Measurements from ENCODE around the gene SECISBP2L. TPM values are rescaled to one million over a fixed set of nuclear protein-coding genes. Genes with fewer than 3 reads are reported as not detected.

SECISBP2L gene
- total and polyA plus RNA-seq, 2 of the 4 experiments (the other 2 are of a cell fraction) = 13.1 to 34.1 TPM

GRCh38 chr15:48964898-48965297 is 81.3 kb downstream of the SECISBP2L start:
- Histone ChIP-seq H4K5ac (ENCODE audit: low read depth, low read length) (no peak overlapping the region), H3K27me3 (ENCODE audit: control insufficient read depth, insufficient read depth, low read length) (no peaks in the 10 kb centered on the region), H2BK120ac (ENCODE audit: low read depth, low read length) (peak overlapping the region; percentile 37), H3K23ac (ENCODE audit: low read depth, low read length) (no peak overlapping the region), H2BK5ac (ENCODE audit: low read depth, low read length, poor library complexity, severe bottlenecking) (no peak overlapping the region), H3K56ac (ENCODE audit: extremely low read depth, insufficient read depth, low read length) (no peak overlapping the region), H3K14ac (replicated peaks; ENCODE audit: low read depth, low read length) (no peak overlapping the region), H3K79me1 (ENCODE audit: low read depth in 1 of 2, low read length in 2 of 2) (peaks cover 6 to 30% of the 10 kb centered on the region in 2 experiments; a peak in 2 of 4 replicates), H3K4me3 (ENCODE audit: insufficient read depth, low read depth, low read length) (no peak overlapping the region), H3K4me2 (ENCODE audit: low read depth, low read length) (no peak overlapping the region), H2BK15ac (ENCODE audit: low read depth, low read length) (peak overlapping the region; percentile 50; the same call in 1 of the 3 replicates), H3K27ac (ENCODE audit: insufficient read depth, low read length) (no peak overlapping the region), H3K18ac (ENCODE audit: low read depth, low read length) (no peak overlapping the region; the same call in 1 of the 2 replicates), H2AK5ac (ENCODE audit: low read depth, low read length) (peak overlapping the region; percentile 11), H3K9me1 (ENCODE audit: insufficient read depth, low read length) (peaks cover 22% of the 10 kb centered on the region), H4K91ac (ENCODE audit: insufficient read depth, low read depth, low read length) (peak overlapping the region; percentile 34), H2AFZ (replicated peaks; ENCODE audit: low read length, poor library complexity) (no peak overlapping the region), H3K9me3 (ENCODE audit: control insufficient read depth, insufficient read depth, low read length) (no peaks in the 10 kb centered on the region), H4K8ac (ENCODE audit: low read depth in 2 of 2, low read length in 2 of 2) (peak overlapping the region in 1 of 2 experiments; percentile 19; a peak in 1 of 4 replicates), H2BK20ac (ENCODE audit: low read depth, low read length) (peak overlapping the region; percentile 53; the same call in 1 of the 2 replicates), H3K4me1 (ENCODE audit: control insufficient read depth, insufficient read depth, low read length) (peaks cover 13% of the 10 kb centered on the region), H3K4ac (ENCODE audit: low read depth, low read length) (peak overlapping the region; percentile 49; the same call in 1 of the 2 replicates), H3K36me3 (ENCODE audit: control insufficient read depth, insufficient read depth, low read length) (no peaks in the 10 kb centered on the region), H3K9ac (ENCODE audit: low read depth, low read length) (no peak overlapping the region), H2AK9ac (replicated peaks; ENCODE audit: low read depth, low read length, poor library complexity) (no peak overlapping the region), H4K20me1 (ENCODE audit: insufficient read depth, low read length) (no peaks in the 10 kb centered on the region)
- CTCF ChIA-PET = interaction anchor here (1.0 to 5.4 kb wide), 5 partner anchors 11 to 104 kb away, joined by 4 to 36 read pairs (median 5); no protein-coding TSS in a partner anchor
- no CpG with 5 or more reads among the region's 2 CpGs for WGBS, 2 experiments (ENCODE audit: extremely low coverage in 2 of 2, insufficient read length in 1 of 2)
- BruUV-seq (replicated peaks) = no TSS peak
- POLR2A ChIA-PET (ENCODE audit: unreplicated experiment) = interaction anchor here (0.6 kb wide), 1 partner anchor 410 kb away, joined by 3 read pairs; no protein-coding TSS in a partner anchor
- intact Hi-C loops (cut with micrococcal nuclease) = loop anchor here (10.0 kb wide), 1 partner anchor 250 kb away; no protein-coding TSS in a partner anchor
- TF ChIP-seq RFX5 (IDR thresholded peaks at IDR 0.05; ENCODE audit: low read depth, low read length) (no peak), CEBPB (IDR thresholded peaks at IDR 0.05; ENCODE audit: low read depth, low read length) (no peak), MAZ (IDR thresholded peaks at IDR 0.05; ENCODE audit: borderline replicate concordance, low read depth, low read length) (no peak), SMC3 (IDR thresholded peaks at IDR 0.05; ENCODE audit: low read depth, low read length) (no peak), CHD1 (IDR thresholded peaks at IDR 0.05; ENCODE audit: low read depth, low read length) (no peak), NFE2L2 (IDR thresholded peaks at IDR 0.05; ENCODE audit: low read depth, low read length) (no peak), USF2 (IDR thresholded peaks at IDR 0.05; ENCODE audit: low read depth, low read length) (no peak), FOS (IDR thresholded peaks at IDR 0.05; ENCODE audit: low read depth, low read length) (no peak), MXI1 (IDR thresholded peaks at IDR 0.05; ENCODE audit: borderline replicate concordance, low read depth, low read length) (no peak), RAD21 (IDR thresholded peaks at IDR 0.05; ENCODE audit: low read length) (no peak)
- no peak for ATAC-seq (ENCODE audit: low read depth)
- in situ Hi-C loops (cut with MboI; ENCODE audit: low sequenced_read_pairs) = loop anchor here (5.0 to 25.0 kb wide), 2 partner anchors 88 to 603 kb away; partner anchors contain the start of gene EID1
- DNase-seq = no peak
- dilution Hi-C loops (cut with HindIII; ENCODE audit: low sequenced_read_pairs, unreplicated experiment) = no loop called here
